SK-N-SH (cell line): ENCODE data around the gene WDR41.

Experiments
- CHD2 ChIP-seq: fragments of 150-350 bp; IDR thresholded peaks from 2 replicates; pipeline ENCODE4 v1.6.1; 2018; ENCODE audit warnings: low read length; ENCODE audit not compliant: partially characterized antibody
- EP300 ChIP-seq, 2 experiments: IDR thresholded peaks; 2 replicates each; pipeline versions ENCODE4 v1.4.0 to v1.6.1; 2012; ENCODE audit warnings: borderline replicate concordance in 1 of 2, low read depth in 1 of 2, low read length in 1 of 2
- RAD21 ChIP-seq: IDR thresholded peaks from 2 replicates; pipeline ENCODE4 v1.6.1; 2012; ENCODE audit warnings: mild to moderate bottlenecking, low read length
- RFX5 ChIP-seq: IDR thresholded peaks from 2 replicates; pipeline ENCODE4 v1.6.1; 2012; ENCODE audit warnings: mild to moderate bottlenecking, improper control_type of control experiment, low read length
- RXRA ChIP-seq: IDR thresholded peaks from 2 replicates; pipeline ENCODE4 v1.4.0; 2012; ENCODE audit warnings: low read depth, mild to moderate bottlenecking, borderline replicate concordance
- SIN3A ChIP-seq: IDR thresholded peaks from 2 replicates; pipeline ENCODE4 v1.6.1; 2012; ENCODE audit warnings: low read depth, mild to moderate bottlenecking, low read length, moderate library complexity, borderline replicate concordance
- TAF1 ChIP-seq: IDR thresholded peaks from 2 replicates; pipeline ENCODE4 v1.6.1; 2012; ENCODE audit warnings: low read depth, mild to moderate bottlenecking, low read length, moderate library complexity, borderline replicate concordance
- ZBTB33 ChIP-seq: IDR thresholded peaks from 2 replicates; pipeline ENCODE4 v1.4.0; 2012; ENCODE audit warnings: low read depth, borderline replicate concordance
- TF ChIP-seq, protein P1 (sequence below): fragments of 200-600 bp; sonication (generic); IDR thresholded peaks from 2 replicates; pipeline ENCODE4 v1.6.1; 2017; ENCODE audit warnings: antibody characterized with exemption, mild to moderate bottlenecking, moderate library complexity
- TF ChIP-seq, protein P2 (sequence below): IDR thresholded peaks from 2 replicates; pipeline ENCODE4 v1.6.1; 2012; ENCODE audit warnings: mild to moderate bottlenecking, low read depth, low read length, moderate library complexity
- TF ChIP-seq, protein P3 (sequence below): fragments of 150-350 bp; IDR thresholded peaks from 2 replicates; pipeline ENCODE4 v1.6.1; 2017; ENCODE audit warnings: antibody characterized with exemption, low read length, low read depth, borderline replicate concordance

GRCh38 chr5:77452351-77452750, 39.8 kb downstream of the WDR41 start:
- TF ChIP-seq, protein P1, sequence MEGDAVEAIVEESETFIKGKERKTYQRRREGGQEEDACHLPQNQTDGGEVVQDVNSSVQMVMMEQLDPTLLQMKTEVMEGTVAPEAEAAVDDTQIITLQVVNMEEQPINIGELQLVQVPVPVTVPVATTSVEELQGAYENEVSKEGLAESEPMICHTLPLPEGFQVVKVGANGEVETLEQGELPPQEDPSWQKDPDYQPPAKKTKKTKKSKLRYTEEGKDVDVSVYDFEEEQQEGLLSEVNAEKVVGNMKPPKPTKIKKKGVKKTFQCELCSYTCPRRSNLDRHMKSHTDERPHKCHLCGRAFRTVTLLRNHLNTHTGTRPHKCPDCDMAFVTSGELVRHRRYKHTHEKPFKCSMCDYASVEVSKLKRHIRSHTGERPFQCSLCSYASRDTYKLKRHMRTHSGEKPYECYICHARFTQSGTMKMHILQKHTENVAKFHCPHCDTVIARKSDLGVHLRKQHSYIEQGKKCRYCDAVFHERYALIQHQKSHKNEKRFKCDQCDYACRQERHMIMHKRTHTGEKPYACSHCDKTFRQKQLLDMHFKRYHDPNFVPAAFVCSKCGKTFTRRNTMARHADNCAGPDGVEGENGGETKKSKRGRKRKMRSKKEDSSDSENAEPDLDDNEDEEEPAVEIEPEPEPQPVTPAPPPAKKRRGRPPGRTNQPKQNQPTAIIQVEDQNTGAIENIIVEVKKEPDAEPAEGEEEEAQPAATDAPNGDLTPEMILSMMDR = no peak
- TF ChIP-seq CHD2 = no peak
- TF ChIP-seq TAF1 = no peak
- no peak for TF ChIP-seq ZBTB33
- TF ChIP-seq RXRA = no peak
- TF ChIP-seq, protein P2, sequence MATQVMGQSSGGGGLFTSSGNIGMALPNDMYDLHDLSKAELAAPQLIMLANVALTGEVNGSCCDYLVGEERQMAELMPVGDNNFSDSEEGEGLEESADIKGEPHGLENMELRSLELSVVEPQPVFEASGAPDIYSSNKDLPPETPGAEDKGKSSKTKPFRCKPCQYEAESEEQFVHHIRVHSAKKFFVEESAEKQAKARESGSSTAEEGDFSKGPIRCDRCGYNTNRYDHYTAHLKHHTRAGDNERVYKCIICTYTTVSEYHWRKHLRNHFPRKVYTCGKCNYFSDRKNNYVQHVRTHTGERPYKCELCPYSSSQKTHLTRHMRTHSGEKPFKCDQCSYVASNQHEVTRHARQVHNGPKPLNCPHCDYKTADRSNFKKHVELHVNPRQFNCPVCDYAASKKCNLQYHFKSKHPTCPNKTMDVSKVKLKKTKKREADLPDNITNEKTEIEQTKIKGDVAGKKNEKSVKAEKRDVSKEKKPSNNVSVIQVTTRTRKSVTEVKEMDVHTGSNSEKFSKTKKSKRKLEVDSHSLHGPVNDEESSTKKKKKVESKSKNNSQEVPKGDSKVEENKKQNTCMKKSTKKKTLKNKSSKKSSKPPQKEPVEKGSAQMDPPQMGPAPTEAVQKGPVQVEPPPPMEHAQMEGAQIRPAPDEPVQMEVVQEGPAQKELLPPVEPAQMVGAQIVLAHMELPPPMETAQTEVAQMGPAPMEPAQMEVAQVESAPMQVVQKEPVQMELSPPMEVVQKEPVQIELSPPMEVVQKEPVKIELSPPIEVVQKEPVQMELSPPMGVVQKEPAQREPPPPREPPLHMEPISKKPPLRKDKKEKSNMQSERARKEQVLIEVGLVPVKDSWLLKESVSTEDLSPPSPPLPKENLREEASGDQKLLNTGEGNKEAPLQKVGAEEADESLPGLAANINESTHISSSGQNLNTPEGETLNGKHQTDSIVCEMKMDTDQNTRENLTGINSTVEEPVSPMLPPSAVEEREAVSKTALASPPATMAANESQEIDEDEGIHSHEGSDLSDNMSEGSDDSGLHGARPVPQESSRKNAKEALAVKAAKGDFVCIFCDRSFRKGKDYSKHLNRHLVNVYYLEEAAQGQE = no peak
- TF ChIP-seq, protein P3, sequence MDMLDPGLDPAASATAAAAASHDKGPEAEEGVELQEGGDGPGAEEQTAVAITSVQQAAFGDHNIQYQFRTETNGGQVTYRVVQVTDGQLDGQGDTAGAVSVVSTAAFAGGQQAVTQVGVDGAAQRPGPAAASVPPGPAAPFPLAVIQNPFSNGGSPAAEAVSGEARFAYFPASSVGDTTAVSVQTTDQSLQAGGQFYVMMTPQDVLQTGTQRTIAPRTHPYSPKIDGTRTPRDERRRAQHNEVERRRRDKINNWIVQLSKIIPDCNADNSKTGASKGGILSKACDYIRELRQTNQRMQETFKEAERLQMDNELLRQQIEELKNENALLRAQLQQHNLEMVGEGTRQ = no peak
- TF ChIP-seq RAD21 = no peak
- no peak for TF ChIP-seq EP300 (IDR thresholded peaks at IDR 0.05; ENCODE audit: borderline replicate concordance in 1 of 2, low read depth in 1 of 2, low read length in 1 of 2)
- TF ChIP-seq SIN3A = no peak
- TF ChIP-seq RFX5 = no peak
